ENCODE measurements around the gene TAF10.
A peak's percentile ranks its signal among the peaks of the same experiment; 100 is the strongest.

DNA sequence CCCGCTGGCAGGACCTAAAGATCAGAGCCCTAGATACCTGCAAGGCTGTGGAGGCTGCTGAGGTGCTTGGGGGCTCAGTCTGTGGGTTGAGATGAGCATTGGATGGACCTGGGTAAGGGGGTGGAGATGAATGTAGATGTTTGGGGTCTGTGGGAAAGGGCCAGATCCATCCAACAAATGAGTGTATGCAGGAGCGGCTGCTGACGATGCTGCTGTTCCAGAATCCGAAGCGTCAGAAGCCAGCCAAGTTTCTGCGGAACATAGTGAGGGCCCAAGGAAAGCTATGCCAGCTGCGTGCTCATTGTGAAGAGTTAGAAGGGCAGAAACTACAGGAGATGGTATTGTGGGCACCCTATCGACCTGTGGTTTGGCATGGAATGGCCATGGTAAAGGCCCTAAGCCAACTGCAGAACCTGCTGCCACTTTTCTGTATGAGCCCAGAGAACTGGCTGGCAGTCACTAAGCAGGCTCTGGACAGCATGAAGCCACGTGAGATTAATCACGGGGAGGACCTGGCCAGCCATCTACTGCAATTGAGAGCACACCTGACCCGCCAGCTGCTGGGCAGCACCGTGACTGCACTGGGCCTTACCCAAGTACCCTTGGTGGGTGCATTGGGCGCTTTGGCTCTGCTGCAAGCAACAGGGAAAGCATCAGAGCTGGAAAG, 45.2 kb downstream of the TAF10 start:
- TF ChIP-seq, protein P1, sequence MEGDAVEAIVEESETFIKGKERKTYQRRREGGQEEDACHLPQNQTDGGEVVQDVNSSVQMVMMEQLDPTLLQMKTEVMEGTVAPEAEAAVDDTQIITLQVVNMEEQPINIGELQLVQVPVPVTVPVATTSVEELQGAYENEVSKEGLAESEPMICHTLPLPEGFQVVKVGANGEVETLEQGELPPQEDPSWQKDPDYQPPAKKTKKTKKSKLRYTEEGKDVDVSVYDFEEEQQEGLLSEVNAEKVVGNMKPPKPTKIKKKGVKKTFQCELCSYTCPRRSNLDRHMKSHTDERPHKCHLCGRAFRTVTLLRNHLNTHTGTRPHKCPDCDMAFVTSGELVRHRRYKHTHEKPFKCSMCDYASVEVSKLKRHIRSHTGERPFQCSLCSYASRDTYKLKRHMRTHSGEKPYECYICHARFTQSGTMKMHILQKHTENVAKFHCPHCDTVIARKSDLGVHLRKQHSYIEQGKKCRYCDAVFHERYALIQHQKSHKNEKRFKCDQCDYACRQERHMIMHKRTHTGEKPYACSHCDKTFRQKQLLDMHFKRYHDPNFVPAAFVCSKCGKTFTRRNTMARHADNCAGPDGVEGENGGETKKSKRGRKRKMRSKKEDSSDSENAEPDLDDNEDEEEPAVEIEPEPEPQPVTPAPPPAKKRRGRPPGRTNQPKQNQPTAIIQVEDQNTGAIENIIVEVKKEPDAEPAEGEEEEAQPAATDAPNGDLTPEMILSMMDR (IDR thresholded peaks at IDR 0.05 in 4 of 5, conservative IDR thresholded peaks at IDR 0.05 in 1 of 5), result peak in 1 of 5 experiments; percentile 11
- TF ChIP-seq POLR2A (IDR thresholded peaks at IDR 0.05), result no peak
